K562 (cell line): Measurements from ENCODE around the gene SQOR. TPM values are rescaled to one million over a fixed set of nuclear protein-coding genes. Genes with fewer than 3 reads are reported as not detected.

Experiments used
- CHD2 ChIP-seq: IDR thresholded peaks from 2 replicates; pipeline ENCODE4 v1.6.1; 2011; ENCODE audit warnings: low read depth, low read length
- CXXC5 ChIP-seq: fragments of 250-450 bp; sonication (Bioruptor Pico); IDR thresholded peaks from 2 replicates; pipeline ENCODE4 v1.8.0; 2022; ENCODE audit warnings: inconsistent platforms, mild to moderate bottlenecking, moderate library complexity
- HDAC2 ChIP-seq: fragments of 450-650 bp; IDR thresholded peaks from 2 replicates; pipeline ENCODE4 v1.6.1; 2016; ENCODE audit warnings: mild to moderate bottlenecking
- HDAC8 ChIP-seq: fragments of 450-650 bp; IDR thresholded peaks from 2 replicates; pipeline ENCODE4 v1.6.1; 2016; ENCODE audit warnings: mild to moderate bottlenecking, missing genetic modification characterization, moderate library complexity, missing compliant biosample characterization
- MIER1 ChIP-seq: fragments of 450-650 bp; IDR thresholded peaks from 2 replicates; pipeline ENCODE4 v1.6.1; 2016; ENCODE audit warnings: antibody characterized with exemption, mild to moderate bottlenecking, low read depth
- RBM39 ChIP-seq: fragments of 200-400 bp; formaldehyde crosslinking; optimal IDR thresholded peaks from 2 replicates; pipeline ENCODE3; 2018; ENCODE audit warnings: low read depth, low read length
- RFX1 ChIP-seq: fragments of 450-650 bp; IDR thresholded peaks from 2 replicates; pipeline ENCODE4 v1.6.1; 2016; ENCODE audit warnings: mild to moderate bottlenecking, moderate library complexity
- SRSF3 ChIP-seq: fragments of 200-400 bp; formaldehyde crosslinking; IDR thresholded peaks from 2 replicates; pipeline ENCODE4 v1.6.1; 2016; ENCODE audit warnings: mild to moderate bottlenecking, low read length, moderate library complexity; ENCODE audit not compliant: insufficient read depth
- STAT5B ChIP-seq: fragments of 250-450 bp; sonication (Bioruptor Pico); IDR thresholded peaks from 2 replicates; pipeline ENCODE4 v1.8.0; 2021; ENCODE audit warnings: mild to moderate bottlenecking, inconsistent platforms
- ZNF124 ChIP-seq: sonication (generic); formaldehyde crosslinking; IDR thresholded peaks from 2 replicates; pipeline ENCODE4 v1.8.1; 2022; ENCODE audit warnings: missing genetic modification reagents
- ZNF232 ChIP-seq: sonication (generic); formaldehyde crosslinking; IDR thresholded peaks from 2 replicates; pipeline ENCODE4 v1.8.0; 2022; ENCODE audit warnings: mild to moderate bottlenecking, missing genetic modification reagents
- ZNF766 ChIP-seq: fragments of 200-800 bp; sonication (Bioruptor generic); conservative IDR thresholded peaks from 2 replicates; pipeline ENCODE4 v1.6.1; 2016; ENCODE audit warnings: missing genetic modification characterization, missing compliant biosample characterization
- polyA plus RNA-seq, 8 experiments: library from polyadenylated mRNA; depleted of rRNA in 4 of 8; stranded (reverse) in 5 of 8; unstranded in 3 of 8; fragments of >200 nt; fragmentation: Nextera tagmentation in 2 of 8; fragmentation: Illumina TruSeq in 1 of 8; extraction: Ambion mirVana in 2 of 8; extraction: Trizol in 1 of 8; gene quantifications; 2 replicates each; pipeline versions ENCODE4 v1.2.1 to v1.2.3, GENCODE V29; 2011 to 2014; ENCODE audit warnings: inconsistent platforms in 1 of 8, missing spikeins in 1 of 8
- total RNA-seq, 7 experiments: library from RNA; depleted of rRNA in 6 of 7; stranded (reverse); fragments of >200 nt in 6 of 7; fragmentation: Illumina TruSeq in 2 of 7; extraction: Trizol in 2 of 7; gene quantifications; 2 replicates each; pipeline versions ENCODE4 v1.2.1 to v1.2.3, GENCODE V29; 2011 to 2021; ENCODE audit warnings: low replicate concordance in 1 of 7
- TF ChIP-seq, protein P1 (sequence below), 2 experiments: fragments of 450-650 bp in 1 of 2; sonication (generic) in 1 of 2; formaldehyde crosslinking in 1 of 2; IDR thresholded peaks; 2 replicates each; pipeline versions ENCODE4 v1.7.1 to v1.9.0; 2016 to 2022; ENCODE audit warnings: inconsistent platforms in 1 of 2, mild to moderate bottlenecking in 1 of 2, missing genetic modification reagents in 1 of 2
- TF ChIP-seq, protein P2 (sequence below): fragments of 250-450 bp; sonication (Bioruptor Pico); IDR thresholded peaks from 2 replicates; pipeline ENCODE4 v1.5.0; 2021; ENCODE audit warnings: mild to moderate bottlenecking, borderline replicate concordance
- TF ChIP-seq, protein P3 (sequence below): fragments of 250-450 bp; sonication (Bioruptor Pico); IDR thresholded peaks from 2 replicates; pipeline ENCODE4 v1.8.0; 2021; ENCODE audit warnings: moderate library complexity, mild to moderate bottlenecking, inconsistent platforms

Gene SQOR
- total and polyA plus RNA-seq, 9 of the 15 experiments (the other 6 are each of a cell fraction or from before 2014, with no cell fraction given) = 0.32 to 1.6 (median 1.1) TPM

DNA sequence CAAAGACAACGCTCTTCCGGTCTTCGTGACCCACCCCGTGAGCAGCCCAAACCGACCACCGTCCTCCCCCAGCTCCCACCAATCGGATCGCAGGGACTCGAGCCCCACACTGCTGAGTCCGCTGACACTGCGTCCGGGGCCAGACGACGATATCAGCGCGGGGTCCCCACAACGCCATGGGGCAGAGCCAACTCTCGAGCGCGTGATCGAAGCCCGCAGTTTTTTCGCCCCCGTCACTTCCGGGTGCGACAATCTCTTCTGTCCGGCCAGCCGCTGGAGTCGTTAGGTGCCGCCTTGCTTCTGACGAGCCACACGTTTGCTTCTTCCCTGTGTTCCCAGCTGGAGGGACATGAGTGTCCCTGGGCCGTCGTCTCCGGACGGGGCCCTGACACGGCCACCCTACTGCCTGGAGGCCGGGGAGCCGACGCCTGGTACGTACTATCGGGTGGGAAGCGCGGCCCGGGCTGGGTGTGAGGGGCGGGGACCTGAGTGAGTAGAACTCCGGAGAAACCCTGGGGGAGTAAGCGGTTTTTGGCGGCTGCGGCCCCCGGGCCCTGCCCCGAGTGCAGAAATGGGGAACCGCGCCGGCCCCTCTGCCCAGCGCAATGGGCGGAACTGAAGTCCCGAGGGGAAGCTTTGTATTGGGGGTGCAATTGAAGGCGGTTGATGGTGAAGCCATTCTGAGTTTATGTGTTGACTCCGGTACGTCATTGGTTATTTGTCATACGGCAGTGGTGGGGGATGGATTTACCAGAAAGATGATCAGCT, 47.5 kb upstream of the SQOR start, which contains the start of gene BLOC1S6 (continued):
- TF ChIP-seq, protein P1, sequence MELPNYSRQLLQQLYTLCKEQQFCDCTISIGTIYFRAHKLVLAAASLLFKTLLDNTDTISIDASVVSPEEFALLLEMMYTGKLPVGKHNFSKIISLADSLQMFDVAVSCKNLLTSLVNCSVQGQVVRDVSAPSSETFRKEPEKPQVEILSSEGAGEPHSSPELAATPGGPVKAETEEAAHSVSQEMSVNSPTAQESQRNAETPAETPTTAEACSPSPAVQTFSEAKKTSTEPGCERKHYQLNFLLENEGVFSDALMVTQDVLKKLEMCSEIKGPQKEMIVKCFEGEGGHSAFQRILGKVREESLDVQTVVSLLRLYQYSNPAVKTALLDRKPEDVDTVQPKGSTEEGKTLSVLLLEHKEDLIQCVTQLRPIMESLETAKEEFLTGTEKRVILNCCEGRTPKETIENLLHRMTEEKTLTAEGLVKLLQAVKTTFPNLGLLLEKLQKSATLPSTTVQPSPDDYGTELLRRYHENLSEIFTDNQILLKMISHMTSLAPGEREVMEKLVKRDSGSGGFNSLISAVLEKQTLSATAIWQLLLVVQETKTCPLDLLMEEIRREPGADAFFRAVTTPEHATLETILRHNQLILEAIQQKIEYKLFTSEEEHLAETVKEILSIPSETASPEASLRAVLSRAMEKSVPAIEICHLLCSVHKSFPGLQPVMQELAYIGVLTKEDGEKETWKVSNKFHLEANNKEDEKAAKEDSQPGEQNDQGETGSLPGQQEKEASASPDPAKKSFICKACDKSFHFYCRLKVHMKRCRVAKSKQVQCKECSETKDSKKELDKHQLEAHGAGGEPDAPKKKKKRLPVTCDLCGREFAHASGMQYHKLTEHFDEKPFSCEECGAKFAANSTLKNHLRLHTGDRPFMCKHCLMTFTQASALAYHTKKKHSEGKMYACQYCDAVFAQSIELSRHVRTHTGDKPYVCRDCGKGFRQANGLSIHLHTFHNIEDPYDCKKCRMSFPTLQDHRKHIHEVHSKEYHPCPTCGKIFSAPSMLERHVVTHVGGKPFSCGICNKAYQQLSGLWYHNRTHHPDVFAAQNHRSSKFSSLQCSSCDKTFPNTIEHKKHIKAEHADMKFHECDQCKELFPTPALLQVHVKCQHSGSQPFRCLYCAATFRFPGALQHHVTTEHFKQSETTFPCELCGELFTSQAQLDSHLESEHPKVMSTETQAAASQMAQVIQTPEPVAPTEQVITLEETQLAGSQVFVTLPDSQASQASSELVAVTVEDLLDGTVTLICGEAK (IDR thresholded peaks at IDR 0.05) = peak; percentile 97
- TF ChIP-seq, protein P1 (CRISPR knock-in tag; IDR thresholded peaks at IDR 0.05) = peak; percentile 42; the same call in 1 of the 2 replicates
- TF ChIP-seq HDAC8 = no peak
- peak; percentile 61; the same call in 1 of the 2 replicates for TF ChIP-seq CHD2
- TF ChIP-seq ZNF232 (CRISPR knock-in tag) = no peak; the same call in 1 of the 2 replicates
- TF ChIP-seq CXXC5 = peak; percentile 95
- TF ChIP-seq RFX1 = no peak
- TF ChIP-seq ZNF766 (CRISPR knock-in tag) = peak; percentile 57
- TF ChIP-seq, protein P2, sequence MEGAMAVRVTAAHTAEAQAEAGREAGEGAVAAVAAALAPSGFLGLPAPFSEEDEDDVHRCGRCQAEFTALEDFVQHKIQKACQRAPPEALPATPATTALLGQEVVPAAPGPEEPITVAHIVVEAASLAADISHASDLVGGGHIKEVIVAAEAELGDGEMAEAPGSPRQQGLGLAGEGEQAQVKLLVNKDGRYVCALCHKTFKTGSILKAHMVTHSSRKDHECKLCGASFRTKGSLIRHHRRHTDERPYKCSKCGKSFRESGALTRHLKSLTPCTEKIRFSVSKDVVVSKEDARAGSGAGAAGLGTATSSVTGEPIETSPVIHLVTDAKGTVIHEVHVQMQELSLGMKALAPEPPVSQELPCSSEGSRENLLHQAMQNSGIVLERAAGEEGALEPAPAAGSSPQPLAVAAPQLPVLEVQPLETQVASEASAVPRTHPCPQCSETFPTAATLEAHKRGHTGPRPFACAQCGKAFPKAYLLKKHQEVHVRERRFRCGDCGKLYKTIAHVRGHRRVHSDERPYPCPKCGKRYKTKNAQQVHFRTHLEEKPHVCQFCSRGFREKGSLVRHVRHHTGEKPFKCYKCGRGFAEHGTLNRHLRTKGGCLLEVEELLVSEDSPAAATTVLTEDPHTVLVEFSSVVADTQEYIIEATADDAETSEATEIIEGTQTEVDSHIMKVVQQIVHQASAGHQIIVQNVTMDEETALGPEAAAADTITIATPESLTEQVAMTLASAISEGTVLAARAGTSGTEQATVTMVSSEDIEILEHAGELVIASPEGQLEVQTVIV (CRISPR knock-in tag) = no peak
- no peak for TF ChIP-seq RBM39
- TF ChIP-seq ZNF124 (CRISPR knock-in tag) = no peak
- TF ChIP-seq SRSF3 = no peak
- no peak for TF ChIP-seq STAT5B
- TF ChIP-seq HDAC2 = 0 out of 2 replicates have a peak, but pooled peaks have one; percentile 55
- TF ChIP-seq MIER1 = 0 out of 2 replicates have a peak, but pooled peaks have one; percentile 26
- TF ChIP-seq, protein P3, sequence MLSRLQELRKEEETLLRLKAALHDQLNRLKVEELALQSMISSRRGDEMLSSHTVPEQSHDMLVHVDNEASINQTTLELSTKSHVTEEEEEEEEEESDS = no peak
